Glutamatergic neuron (in vitro differentiated cells): ENCODE data around the gene IGLL1. TPM values are rescaled to one million over a fixed set of nuclear protein-coding genes. Genes with fewer than 3 reads are reported as not detected.

Source experiments
- DNase-seq: peaks from one replicate; pipeline ENCODE4 v3.0.0; 2022
- H3K27ac Mint-ChIP-seq: one replicate; pipeline ENCODE4 v1.8.0; 2020; ENCODE audit warnings: mild to moderate bottlenecking, mixed read lengths, inconsistent platforms; ENCODE audit not compliant: unreplicated experiment
- H3K27me3 Mint-ChIP-seq: one replicate; pipeline ENCODE4 v1.8.0; 2020; ENCODE audit warnings: mild to moderate bottlenecking, moderate library complexity, mixed read lengths, inconsistent platforms; ENCODE audit not compliant: unreplicated experiment
- H3K36me3 Mint-ChIP-seq: one replicate; pipeline ENCODE4 v1.8.0; 2020; ENCODE audit warnings: mild to moderate bottlenecking, mixed read lengths, inconsistent platforms; ENCODE audit not compliant: unreplicated experiment
- H3K4me1 Mint-ChIP-seq: one replicate; pipeline ENCODE4 v1.8.0; 2020; ENCODE audit warnings: mild to moderate bottlenecking, low read depth, mixed read lengths, inconsistent platforms; ENCODE audit not compliant: unreplicated experiment
- H3K4me3 Mint-ChIP-seq: one replicate; pipeline ENCODE4 v1.8.0; 2020; ENCODE audit warnings: mild to moderate bottlenecking, mixed read lengths, inconsistent platforms; ENCODE audit not compliant: unreplicated experiment
- H3K9me3 Mint-ChIP-seq: one replicate; pipeline ENCODE4 v1.8.0; 2020; ENCODE audit warnings: mild to moderate bottlenecking, moderate library complexity, mixed read lengths, inconsistent platforms; ENCODE audit not compliant: unreplicated experiment
- CTCF ChIP-seq: fragments of 200-600 bp; sonication (generic); IDR thresholded peaks from one replicate; pipeline ENCODE4 v1.5.0; 2021; ENCODE audit not compliant: partially characterized antibody, unreplicated experiment
- total RNA-seq: library from RNA; stranded (reverse); fragmentation: NEBNext Ultra II Directional; extraction: Animal tissue kit (Norgen Biotek cat#: 25700); gene quantifications from one replicate; pipeline ENCODE4 v1.2.1, GENCODE V29; 2021; ENCODE audit not compliant: unreplicated experiment

Gene IGLL1
- total RNA-seq, 1 donor from 2014 or later = not detected

GRCh38 chr22:23569716-23570115, 10.4 kb downstream of the IGLL1 start:
- no peak for DNase-seq
- Mint-ChIP-seq H3K27ac (no peak overlapping the region), H3K27me3 (peaks cover 16% of the 10 kb centered on the region), H3K9me3 (peaks cover 12% of the 10 kb centered on the region), H3K36me3 (no peaks in the 10 kb centered on the region), H3K4me1 (peaks cover 7% of the 10 kb centered on the region), H3K4me3 (no peak overlapping the region)
- no peak for TF ChIP-seq CTCF

- H3K4me3 Mint-ChIP-seq = no peak overlapping the region
Observed at GRCh38 chr22:23569291-23569690, 10.8 kb downstream of the IGLL1 start.

GRCh38 chr22:23566705-23567475, 13.2 kb downstream of the IGLL1 start:
- TF ChIP-seq CTCF = no peak
- Mint-ChIP-seq H3K4me3 (peak overlapping the region; percentile 41), H3K4me1 (peaks cover 7% of the 10 kb centered on the region), H3K27ac (peak overlapping the region; percentile 18), H3K36me3 (no peaks in the 10 kb centered on the region), H3K27me3 (peaks cover 24% of the 10 kb centered on the region), H3K9me3 (peaks cover 16% of the 10 kb centered on the region)
- DNase-seq = no peak

More at GRCh38 chr22:23569291-23569690, 10.8 kb downstream of the IGLL1 start:
- Mint-ChIP-seq H3K36me3 (no peaks in the 10 kb centered on the region), H3K27me3 (peaks cover 20% of the 10 kb centered on the region), H3K27ac (no peak overlapping the region), H3K4me1 (peaks cover 7% of the 10 kb centered on the region), H3K9me3 (peaks cover 14% of the 10 kb centered on the region)
- DNase-seq = no peak
- TF ChIP-seq CTCF = no peak

GRCh38 chr22:23565915-23566704, 14.0 kb downstream of the IGLL1 start:
- Mint-ChIP-seq H3K27ac (peak overlapping the region; percentile 73), H3K9me3 (peaks cover 15% of the 10 kb centered on the region), H3K4me1 (peaks cover 7% of the 10 kb centered on the region), H3K36me3 (no peaks in the 10 kb centered on the region), H3K4me3 (peak overlapping the region; percentile 86), H3K27me3 (peaks cover 25% of the 10 kb centered on the region)
- TF ChIP-seq CTCF = no peak
- DNase-seq = peak; percentile 84
